HG03139 (cell line): Measurements from ENCODE around the gene FILIP1L.

Source experiments
- ATAC-seq: cut with Tn5 transposase; IDR thresholded peaks from one replicate; pipeline ENCODE4 v1.9.1; 2021; ENCODE audit not compliant: unreplicated experiment

Gene FILIP1L

GRCh38 chr3:100019719-100020118 is 94.6 kb downstream of the FILIP1L start:
- no peak for ATAC-seq

GRCh38 chr3:100018806-100019205 is 95.5 kb downstream of the FILIP1L start:
- no peak for ATAC-seq

- ATAC-seq = no peak
These were observed 104.2 kb downstream of the FILIP1L start for GRCh38 chr3:100010087-100010417.

- no peak for ATAC-seq
These were observed 104.8 kb downstream of the FILIP1L start for GRCh38 chr3:100009276-100010086.

GRCh38 chr3:100008081-100008698 is 106.1 kb downstream of the FILIP1L start:
- ATAC-seq = no peak

GRCh38 chr3:100007313-100007712 is 107.0 kb downstream of the FILIP1L start:
- no peak for ATAC-seq

GRCh38 chr3:100006570-100007271 is 107.6 kb downstream of the FILIP1L start:
- ATAC-seq = no peak

- ATAC-seq = no peak
These were observed 108.5 kb downstream of the FILIP1L start for GRCh38 chr3:100005665-100006393.

- ATAC-seq = no peak
These were observed 109.4 kb downstream of the FILIP1L start for GRCh38 chr3:100004931-100005330.

- no peak for ATAC-seq
These were observed 110.4 kb downstream of the FILIP1L start for GRCh38 chr3:100003609-100004503.

GRCh38 chr3:100002599-100003350 is 111.5 kb downstream of the FILIP1L start:
- ATAC-seq = no peak

GRCh38 chr3:100001526-100002270 is 112.6 kb downstream of the FILIP1L start:
- no peak for ATAC-seq

GRCh38 chr3:100001083-100001482 is 113.2 kb downstream of the FILIP1L start:
- no peak for ATAC-seq

GRCh38 chr3:99999536-99999935 is 114.8 kb downstream of the FILIP1L start:
- no peak for ATAC-seq

GRCh38 chr3:99997293-99997692 is 117.0 kb downstream of the FILIP1L start:
- no peak for ATAC-seq

- ATAC-seq = no peak
These were observed 124.1 kb downstream of the FILIP1L start for GRCh38 chr3:99990179-99990578.

GRCh38 chr3:99984668-99985067 is 129.6 kb downstream of the FILIP1L start:
- ATAC-seq = no peak

GRCh38 chr3:99984139-99984538 is 130.2 kb downstream of the FILIP1L start:
- no peak for ATAC-seq

GRCh38 chr3:99982650-99983049 is 131.7 kb downstream of the FILIP1L start:
- ATAC-seq = no peak
